Measurements from ENCODE around the gene NDUFB8. TPM values are rescaled to one million over a fixed set of nuclear protein-coding genes. Genes with fewer than 3 reads are reported as not detected.

Gene NDUFB8
- total RNA-seq, 2 experiments from 2014 or later = 390 to 404 TPM

DNA sequence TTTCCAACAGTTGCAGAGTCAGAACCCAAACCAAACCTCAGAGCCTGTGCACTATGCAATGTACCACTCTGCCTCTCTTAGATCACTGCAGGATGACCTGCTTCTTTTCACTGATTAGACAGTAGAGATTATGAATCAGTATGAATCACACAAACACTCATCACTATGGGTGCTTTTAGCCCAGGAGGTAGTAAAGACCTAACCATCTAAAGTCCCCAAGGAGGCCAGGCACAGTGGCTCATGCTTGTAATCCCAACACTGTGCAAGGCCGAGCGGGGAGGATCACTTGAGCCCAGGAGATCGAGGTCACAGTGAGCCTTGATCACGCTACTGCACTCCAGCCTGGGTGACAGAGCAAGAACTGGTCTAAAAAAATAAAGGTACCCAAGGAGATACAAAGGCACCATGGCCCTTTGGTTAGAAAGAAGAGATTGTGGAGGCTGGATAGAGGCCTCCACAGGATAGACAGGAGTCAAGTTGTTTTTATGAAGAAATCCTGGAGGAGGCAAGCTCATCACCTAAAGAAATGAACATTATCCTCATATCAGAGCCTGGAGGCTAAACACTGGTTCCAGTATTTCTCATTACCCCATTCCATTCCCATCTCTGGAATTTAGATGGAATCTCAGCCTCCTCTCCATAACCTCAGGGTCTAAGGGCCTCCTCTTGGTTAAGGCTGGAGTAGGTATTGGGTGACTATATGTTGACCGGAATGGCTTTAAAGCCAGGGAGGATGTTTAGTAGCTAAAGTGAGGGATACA is 22.9 kb downstream of the NDUFB8 start:
- POLR2A ChIA-PET = interaction anchor here (5.1 kb wide), 1 partner anchor 24 kb away, joined by 32 read pairs; no protein-coding TSS in a partner anchor
- peaks cover 58% of the 10 kb centered on the region for H3K4me1 Mint-ChIP-seq (ENCODE audit: low read depth)
- H3K36me3 Mint-ChIP-seq = peaks cover 51% of the 10 kb centered on the region
- H3K4me3 Mint-ChIP-seq = peak overlapping the region; percentile 35
- no peaks in the 10 kb centered on the region for H3K27me3 Mint-ChIP-seq
- peak; percentile 48 for DNase-seq
- intact Hi-C loops (cut with micrococcal nuclease) = no loop called here
- CTCF ChIA-PET = interaction anchor here (0.8 to 10.1 kb wide), 8 partner anchors 12 to 164 kb away, joined by 3 to 141 read pairs (median 28); partner anchors contain the start of genes HIF1AN, SCD and SEC31B
- no peaks in the 10 kb centered on the region for H3K9me3 Mint-ChIP-seq
- peak overlapping the region; percentile 90 for H3K27ac Mint-ChIP-seq

DNA sequence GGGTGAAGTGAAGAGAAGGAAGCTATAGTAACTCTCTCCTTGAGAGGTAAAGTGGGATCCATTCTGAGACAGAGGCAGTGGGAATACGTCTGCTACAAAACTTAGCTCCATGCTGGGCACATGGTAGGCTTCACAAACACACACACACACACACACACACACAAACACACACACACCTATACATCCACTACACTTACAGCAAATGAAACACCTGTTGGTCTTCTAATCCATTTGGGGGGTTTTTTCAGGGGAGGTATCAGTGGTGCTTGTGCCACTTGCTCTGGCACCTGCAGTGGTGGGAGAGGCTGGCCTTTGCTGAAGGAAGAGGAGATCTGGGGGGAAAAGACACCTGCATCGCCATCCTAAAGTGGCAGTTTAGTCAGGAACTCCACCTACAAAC is 24.5 kb downstream of the NDUFB8 start:
- POLR2A ChIA-PET = no interaction called here
- H3K27me3 Mint-ChIP-seq = no peaks in the 10 kb centered on the region
- H3K27ac Mint-ChIP-seq = no peak overlapping the region
- H3K4me3 Mint-ChIP-seq = no peak overlapping the region
- H3K4me1 Mint-ChIP-seq (ENCODE audit: low read depth) = peaks cover 43% of the 10 kb centered on the region
- DNase-seq = no peak
- intact Hi-C loops (cut with micrococcal nuclease) = no loop called here
- CTCF ChIA-PET = interaction anchor here (8.7 to 10.1 kb wide), 2 partner anchors 23 to 162 kb away, joined by 137 to 141 read pairs; partner anchors contain the start of gene SCD
- H3K9me3 Mint-ChIP-seq = no peaks in the 10 kb centered on the region
- peaks cover 58% of the 10 kb centered on the region for H3K36me3 Mint-ChIP-seq

DNA sequence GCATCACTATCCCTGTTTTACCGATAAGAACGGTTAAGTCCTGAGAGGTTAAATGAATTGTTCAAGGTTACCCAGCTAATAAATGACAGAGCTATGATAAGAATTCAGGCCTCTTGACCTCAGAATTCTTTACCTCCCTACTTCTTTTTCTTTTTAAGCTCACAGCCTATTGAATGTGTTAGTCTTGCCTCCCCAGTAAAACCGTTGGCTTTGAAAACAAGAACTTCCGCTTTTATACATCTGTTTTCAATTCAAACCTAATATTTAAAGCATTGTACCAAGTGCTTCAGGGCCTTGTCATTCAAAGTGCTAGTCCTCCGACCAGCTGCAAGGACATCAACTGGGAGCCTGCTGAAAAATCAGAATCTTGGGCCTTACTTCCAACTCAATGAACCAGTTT is 25.6 kb downstream of the NDUFB8 start:
- Mint-ChIP-seq H3K27me3 (no peaks in the 10 kb centered on the region), H3K27ac (no peak overlapping the region), H3K4me3 (no peak overlapping the region), H3K9me3 (no peaks in the 10 kb centered on the region), H3K36me3 (peaks cover 66% of the 10 kb centered on the region), H3K4me1 (ENCODE audit: low read depth) (peaks cover 33% of the 10 kb centered on the region)
- intact Hi-C loops (cut with micrococcal nuclease) = no loop called here
- POLR2A ChIA-PET = no interaction called here
- CTCF ChIA-PET = interaction anchor here (0.9 to 10.1 kb wide), 2 partner anchors 22 to 71 kb away, joined by 3 to 141 read pairs; no protein-coding TSS in a partner anchor
- no peak for DNase-seq

DNA sequence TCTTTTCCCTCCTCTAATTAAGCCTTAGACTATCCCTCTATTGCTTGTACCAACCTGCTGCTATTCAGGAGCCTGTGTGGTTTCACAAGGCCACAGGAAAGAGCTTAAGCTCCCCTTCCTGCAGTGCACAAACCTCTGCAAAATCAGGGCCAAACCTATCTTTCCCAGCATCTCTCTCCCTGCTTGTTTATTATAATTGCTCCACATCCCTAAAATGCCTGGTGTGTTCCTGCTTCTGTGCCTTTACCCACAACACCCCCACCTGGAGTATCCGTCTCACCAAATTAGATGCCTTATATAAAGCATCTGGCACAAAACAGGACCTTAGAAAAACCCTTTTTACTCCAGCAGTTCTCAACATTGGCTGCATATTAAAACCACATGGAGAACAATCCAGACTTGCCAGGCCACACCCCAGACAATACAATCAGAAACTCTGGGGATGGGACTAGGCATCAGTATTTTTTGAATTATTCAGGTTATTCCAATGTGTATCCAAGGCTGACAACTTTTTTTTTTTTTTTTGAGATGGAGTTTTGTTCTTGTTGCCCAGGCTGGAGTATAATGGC is 26.7 kb downstream of the NDUFB8 start:
- Mint-ChIP-seq H3K4me3 (no peak overlapping the region), H3K27ac (no peak overlapping the region), H3K9me3 (no peaks in the 10 kb centered on the region), H3K27me3 (no peaks in the 10 kb centered on the region), H3K36me3 (peaks cover 65% of the 10 kb centered on the region), H3K4me1 (ENCODE audit: low read depth) (peaks cover 22% of the 10 kb centered on the region)
- DNase-seq = no peak
- POLR2A ChIA-PET = no interaction called here
- intact Hi-C loops (cut with micrococcal nuclease) = no loop called here
- CTCF ChIA-PET = interaction anchor here (2.4 kb wide), 1 partner anchor 21 kb away, joined by 9 read pairs; no protein-coding TSS in a partner anchor

DNA sequence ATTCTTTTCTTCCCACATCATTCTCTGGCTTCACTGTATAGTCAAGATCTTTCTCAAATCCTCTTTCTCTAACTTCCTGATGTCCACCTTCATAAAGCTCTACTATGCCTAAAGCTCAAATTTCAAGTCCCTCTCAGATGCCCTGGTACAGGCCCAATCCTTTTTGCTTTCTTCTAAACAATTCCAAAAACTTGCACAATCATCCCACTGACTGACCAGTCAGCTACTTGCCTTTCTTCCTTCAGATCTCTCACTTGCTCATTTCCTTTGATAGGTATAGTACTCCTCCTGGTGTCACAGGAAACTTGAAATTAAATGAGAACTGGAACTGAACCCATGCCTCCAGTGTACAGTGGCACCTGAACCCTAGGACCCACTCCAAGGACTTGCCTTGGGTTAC is 28.2 kb downstream of the NDUFB8 start:
- intact Hi-C loops (cut with micrococcal nuclease) = no loop called here
- DNase-seq = no peak
- no peaks in the 10 kb centered on the region for H3K9me3 Mint-ChIP-seq
- ChIA-PET CTCF (interaction anchor here (2.4 kb wide), 1 partner anchor 19 kb away, joined by 9 read pairs; no protein-coding TSS in a partner anchor), POLR2A (no interaction called here)
- H3K4me1 Mint-ChIP-seq (ENCODE audit: low read depth) = peaks cover 9% of the 10 kb centered on the region
- H3K4me3 Mint-ChIP-seq = no peak overlapping the region
- H3K27ac Mint-ChIP-seq = no peak overlapping the region
- H3K27me3 Mint-ChIP-seq = no peaks in the 10 kb centered on the region
- peaks cover 55% of the 10 kb centered on the region for H3K36me3 Mint-ChIP-seq

DNA sequence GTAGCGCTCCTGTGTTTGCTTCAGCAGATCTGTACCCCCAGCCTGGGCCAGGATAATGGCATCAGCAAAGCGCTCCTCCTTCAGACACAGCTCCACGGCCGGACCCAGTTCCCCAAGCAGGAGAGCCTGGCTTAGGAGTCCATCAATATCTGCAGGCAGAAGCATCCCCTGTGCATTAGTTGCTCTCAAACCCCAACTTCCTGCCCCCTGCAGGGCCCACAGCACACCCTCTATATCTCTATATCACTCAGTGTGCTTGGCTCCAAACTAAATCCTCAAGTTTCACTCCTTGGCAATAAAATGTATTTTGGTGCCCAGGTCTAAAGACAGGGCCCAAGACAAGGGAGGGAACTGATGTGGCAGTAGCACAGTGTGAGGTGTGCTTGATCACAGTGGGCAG is 31.6 kb downstream of the NDUFB8 start:
- H3K4me3 Mint-ChIP-seq = no peak overlapping the region
- H3K27ac Mint-ChIP-seq = no peak overlapping the region
- intact Hi-C loops (cut with micrococcal nuclease) = no loop called here
- H3K27me3 Mint-ChIP-seq = no peaks in the 10 kb centered on the region
- no peaks in the 10 kb centered on the region for H3K9me3 Mint-ChIP-seq
- peaks cover 49% of the 10 kb centered on the region for H3K36me3 Mint-ChIP-seq
- no peak for DNase-seq
- ChIA-PET CTCF (interaction anchor here (1.7 kb wide), 1 partner anchor 65 kb away, joined by 5 read pairs; no protein-coding TSS in a partner anchor), POLR2A (no interaction called here)
- peaks cover 2% of the 10 kb centered on the region for H3K4me1 Mint-ChIP-seq (ENCODE audit: low read depth)

DNA sequence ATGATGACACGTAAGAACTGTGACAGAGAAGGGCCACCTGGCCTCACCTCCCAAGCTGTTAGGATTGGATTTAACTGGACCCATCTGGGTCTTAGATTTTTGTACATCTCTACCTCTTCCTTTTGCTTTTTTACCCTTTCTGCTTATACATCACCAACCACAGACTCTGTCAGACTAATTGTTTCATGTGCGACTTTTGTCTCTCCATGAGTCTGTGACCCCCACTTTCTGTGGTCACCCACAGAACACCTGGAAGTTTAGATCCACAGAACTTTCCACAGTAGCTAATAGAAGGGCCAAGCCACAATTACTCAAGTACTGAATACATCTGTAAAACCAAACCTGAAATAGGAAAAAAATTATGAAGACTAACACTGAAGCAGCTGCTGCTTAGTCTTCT is 33.1 kb downstream of the NDUFB8 start:
- DNase-seq = no peak
- Mint-ChIP-seq H3K36me3 (peaks cover 40% of the 10 kb centered on the region), H3K27ac (no peak overlapping the region), H3K4me1 (ENCODE audit: low read depth) (peaks cover 2% of the 10 kb centered on the region), H3K27me3 (no peaks in the 10 kb centered on the region), H3K4me3 (no peak overlapping the region), H3K9me3 (no peaks in the 10 kb centered on the region)
- CTCF ChIA-PET = interaction anchor here (1.2 to 5.3 kb wide), 4 partner anchors 13 to 159 kb away, joined by 4 to 57 read pairs (median 16); no protein-coding TSS in a partner anchor
- POLR2A ChIA-PET = interaction anchor here (0.7 kb wide), 1 partner anchor 9 kb away, joined by 3 read pairs; no protein-coding TSS in a partner anchor
- intact Hi-C loops (cut with micrococcal nuclease) = no loop called here

DNA sequence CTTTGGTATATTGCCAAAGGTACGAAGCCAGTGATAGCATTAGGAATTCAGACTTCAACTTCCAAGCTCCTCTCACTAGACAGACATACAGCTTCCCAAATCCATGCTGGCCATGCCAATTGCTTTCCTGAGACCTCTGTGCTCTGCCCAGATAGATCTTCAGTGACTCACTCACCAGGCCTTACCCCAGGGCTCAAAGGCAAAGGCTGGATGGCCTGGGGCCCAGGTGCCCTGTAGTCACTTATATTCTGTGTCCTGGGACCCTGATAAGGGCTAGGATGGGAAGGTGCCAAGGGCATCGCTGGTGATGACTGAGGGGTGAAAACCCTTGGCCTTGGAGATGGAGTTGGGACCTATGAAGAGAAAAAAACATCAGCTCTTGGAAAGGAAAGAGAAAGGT is 39.1 kb downstream of the NDUFB8 start:
- Mint-ChIP-seq H3K27ac (no peak overlapping the region), H3K4me3 (no peak overlapping the region), H3K36me3 (peaks cover 40% of the 10 kb centered on the region), H3K9me3 (no peaks in the 10 kb centered on the region), H3K4me1 (ENCODE audit: low read depth) (no peaks in the 10 kb centered on the region), H3K27me3 (no peaks in the 10 kb centered on the region)
- ChIA-PET CTCF (interaction anchor here (1.4 kb wide), 1 partner anchor 8 kb away, joined by 8 read pairs; no protein-coding TSS in a partner anchor), POLR2A (no interaction called here)
- intact Hi-C loops (cut with micrococcal nuclease) = no loop called here
- DNase-seq = no peak

DNA sequence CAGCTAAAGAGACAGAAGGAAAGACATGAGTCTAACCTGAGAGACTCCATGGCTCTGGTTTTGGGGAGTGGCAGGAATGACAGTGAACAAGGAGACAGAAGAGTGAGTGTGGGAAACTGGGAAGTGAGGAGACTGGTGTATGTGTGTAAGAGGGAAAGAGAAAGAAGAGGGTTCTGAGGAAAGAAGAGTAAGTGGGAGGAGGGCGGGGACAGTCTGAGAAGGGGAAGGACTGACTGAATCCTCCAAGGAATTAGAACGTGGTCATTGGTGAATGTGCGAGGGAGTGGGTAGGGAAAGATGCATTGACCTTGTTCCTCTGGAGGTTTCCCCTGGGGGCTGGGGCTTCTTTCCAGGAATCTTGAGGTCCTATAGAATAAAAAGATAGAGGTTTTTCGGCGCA is 40.3 kb downstream of the NDUFB8 start:
- ChIA-PET CTCF (interaction anchor here (1.1 to 9.6 kb wide), 2 partner anchors 19 to 30 kb away, joined by 5 to 144 read pairs; partner anchors contain the start of gene SEC31B), POLR2A (no interaction called here)
- no peak overlapping the region for H3K27ac Mint-ChIP-seq
- no peak overlapping the region for H3K4me3 Mint-ChIP-seq
- H3K36me3 Mint-ChIP-seq = peaks cover 38% of the 10 kb centered on the region
- H3K9me3 Mint-ChIP-seq = no peaks in the 10 kb centered on the region
- DNase-seq = no peak
- no peaks in the 10 kb centered on the region for H3K4me1 Mint-ChIP-seq (ENCODE audit: low read depth)
- intact Hi-C loops (cut with micrococcal nuclease) = no loop called here
- no peaks in the 10 kb centered on the region for H3K27me3 Mint-ChIP-seq

DNA sequence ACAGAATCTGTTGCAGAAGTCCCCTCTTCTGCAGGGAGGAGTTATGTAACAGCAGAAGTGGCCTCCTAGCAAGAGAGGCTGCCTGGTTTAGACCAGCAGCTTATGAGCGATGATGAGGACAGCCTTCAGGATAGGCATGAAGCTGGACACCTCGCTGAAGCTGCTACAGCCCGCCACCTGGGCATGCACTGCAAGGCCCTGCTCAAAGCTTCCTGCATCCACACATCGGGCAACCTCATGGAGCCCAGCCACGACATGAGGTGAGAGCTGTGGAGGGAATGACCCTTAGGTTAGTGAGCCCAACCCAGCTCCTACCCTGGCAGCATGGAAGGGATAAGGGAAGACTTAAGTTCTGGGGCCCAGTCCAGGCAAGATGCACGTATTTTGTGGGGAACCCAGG is 42.1 kb downstream of the NDUFB8 start:
- no peak for DNase-seq
- no peaks in the 10 kb centered on the region for H3K9me3 Mint-ChIP-seq
- POLR2A ChIA-PET = no interaction called here
- H3K27ac Mint-ChIP-seq = no peak overlapping the region
- H3K36me3 Mint-ChIP-seq = peaks cover 32% of the 10 kb centered on the region
- H3K27me3 Mint-ChIP-seq = no peaks in the 10 kb centered on the region
- peaks cover 6% of the 10 kb centered on the region for H3K4me1 Mint-ChIP-seq (ENCODE audit: low read depth)
- CTCF ChIA-PET = interaction anchor here (1.0 to 9.6 kb wide), 3 partner anchors 21 to 54 kb away, joined by 3 to 144 read pairs (median 5); partner anchors contain the start of gene SEC31B
- intact Hi-C loops (cut with micrococcal nuclease) = no loop called here
- H3K4me3 Mint-ChIP-seq = no peak overlapping the region

DNA sequence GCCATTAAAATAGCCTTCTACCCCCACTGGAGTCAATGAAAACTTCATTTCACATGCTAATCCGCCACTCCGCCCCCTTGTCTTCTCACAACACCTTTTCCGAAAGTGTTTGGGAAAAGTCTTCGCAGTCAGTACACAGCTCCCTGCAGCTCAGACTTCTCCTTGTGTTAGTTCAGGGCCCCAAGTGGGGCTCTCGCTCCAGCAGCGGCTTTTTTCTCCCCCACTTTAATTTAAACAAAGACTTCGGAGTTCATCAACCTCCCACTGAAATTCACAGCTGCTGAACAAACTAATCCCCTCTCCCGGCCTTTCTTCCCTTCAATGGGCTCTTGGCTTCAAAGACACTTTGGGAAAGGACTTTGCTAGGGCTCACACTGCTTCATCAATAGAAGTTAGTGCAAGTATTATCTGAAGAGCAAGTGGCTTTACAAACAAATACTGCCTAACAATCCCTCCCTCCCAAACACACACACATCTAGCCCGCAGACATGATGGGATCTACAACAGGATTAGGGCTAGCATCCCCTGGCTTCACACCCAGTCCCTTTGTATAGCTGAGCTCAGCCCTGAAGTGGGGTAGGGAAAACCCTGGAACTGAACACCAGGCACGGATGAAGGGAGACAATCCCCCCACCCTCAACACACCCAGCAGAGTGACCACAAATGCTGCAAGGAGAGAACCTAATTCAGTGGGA is 43.7 kb downstream of the NDUFB8 start:
- peaks cover 4% of the 10 kb centered on the region for H3K27me3 Mint-ChIP-seq
- POLR2A ChIA-PET = no interaction called here
- H3K27ac Mint-ChIP-seq = no peak overlapping the region
- H3K36me3 Mint-ChIP-seq = peaks cover 28% of the 10 kb centered on the region
- intact Hi-C loops (cut with micrococcal nuclease) = no loop called here
- H3K4me1 Mint-ChIP-seq (ENCODE audit: low read depth) = peaks cover 12% of the 10 kb centered on the region
- H3K9me3 Mint-ChIP-seq = no peaks in the 10 kb centered on the region
- no peak for DNase-seq
- CTCF ChIA-PET = interaction anchor here (4.8 to 9.6 kb wide), 3 partner anchors 8 to 34 kb away, joined by 57 to 144 read pairs (median 141); partner anchors contain the start of gene SEC31B
- H3K4me3 Mint-ChIP-seq = no peak overlapping the region

DNA sequence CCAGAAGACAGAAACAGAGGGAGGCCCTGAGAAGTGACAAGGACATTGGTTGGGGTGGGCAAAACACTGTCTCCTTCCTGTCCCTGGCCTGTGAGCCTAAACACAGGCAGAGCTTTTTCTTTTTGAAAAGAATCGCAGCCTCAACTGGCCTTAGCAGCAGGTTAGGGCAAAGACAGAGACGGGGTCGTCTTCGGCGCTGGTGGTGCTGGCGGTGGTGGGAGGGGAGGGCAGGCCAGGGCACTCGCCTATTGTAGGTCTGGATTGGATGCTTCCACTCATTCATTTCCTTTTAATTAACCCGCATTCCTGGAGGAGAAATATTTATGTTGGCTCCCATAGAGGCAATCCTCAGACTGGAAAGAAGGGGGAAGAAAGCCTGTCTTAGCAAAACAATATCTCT is 44.3 kb downstream of the NDUFB8 start:
- Mint-ChIP-seq H3K27ac (no peak overlapping the region), H3K36me3 (peaks cover 24% of the 10 kb centered on the region), H3K9me3 (no peaks in the 10 kb centered on the region), H3K27me3 (peaks cover 8% of the 10 kb centered on the region), H3K4me1 (ENCODE audit: low read depth) (peaks cover 12% of the 10 kb centered on the region), H3K4me3 (no peak overlapping the region)
- ChIA-PET CTCF (interaction anchor here (4.8 to 9.6 kb wide), 3 partner anchors 9 to 34 kb away, joined by 57 to 144 read pairs (median 141); partner anchors contain the start of gene SEC31B), POLR2A (no interaction called here)
- DNase-seq = no peak
- intact Hi-C loops (cut with micrococcal nuclease) = no loop called here
